Upper lobe of left lung (tissue), 4 donors: Measurements from ENCODE around the gene METTL15.

Experiments used
- POLR2AphosphoS5 ChIP-seq, 2 donors: sonication (generic); formaldehyde crosslinking; IDR thresholded peaks; one replicate each; pipeline ENCODE4 v1.5.1; 2017; ENCODE audit warnings: antibody characterized with exemption in 2 of 2
- TF ChIP-seq, protein P1 (sequence below), 6 experiments: fragments of 450-650 bp in 4 of 6; fragments of 200-600 bp in 2 of 6; sonication (generic) in 2 of 6; IDR thresholded peaks; one replicate each; pipeline ENCODE4 v1.5.1; 2016 to 2019; ENCODE audit warnings: antibody characterized with exemption in 6 of 6

DNA sequence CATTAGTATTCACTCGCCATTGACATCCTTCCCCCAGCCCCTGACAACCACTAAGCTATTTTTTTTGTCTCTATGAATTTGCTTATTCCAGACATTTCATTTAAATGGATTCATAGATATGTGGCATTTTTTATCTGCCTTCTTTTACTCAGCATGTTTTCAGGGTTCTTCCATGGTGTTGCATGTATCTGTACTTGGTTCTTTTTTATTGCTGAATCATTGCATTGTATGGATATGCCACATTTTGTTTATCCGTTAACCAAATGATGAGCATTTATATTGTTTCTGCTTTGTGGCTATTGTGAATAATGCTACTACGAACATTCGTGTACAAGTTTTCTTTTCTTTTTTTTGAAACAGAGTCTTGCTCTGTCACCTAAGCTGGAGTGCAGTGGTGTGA lies 5.9 kb downstream of the METTL15 start:
- TF ChIP-seq, protein P1, sequence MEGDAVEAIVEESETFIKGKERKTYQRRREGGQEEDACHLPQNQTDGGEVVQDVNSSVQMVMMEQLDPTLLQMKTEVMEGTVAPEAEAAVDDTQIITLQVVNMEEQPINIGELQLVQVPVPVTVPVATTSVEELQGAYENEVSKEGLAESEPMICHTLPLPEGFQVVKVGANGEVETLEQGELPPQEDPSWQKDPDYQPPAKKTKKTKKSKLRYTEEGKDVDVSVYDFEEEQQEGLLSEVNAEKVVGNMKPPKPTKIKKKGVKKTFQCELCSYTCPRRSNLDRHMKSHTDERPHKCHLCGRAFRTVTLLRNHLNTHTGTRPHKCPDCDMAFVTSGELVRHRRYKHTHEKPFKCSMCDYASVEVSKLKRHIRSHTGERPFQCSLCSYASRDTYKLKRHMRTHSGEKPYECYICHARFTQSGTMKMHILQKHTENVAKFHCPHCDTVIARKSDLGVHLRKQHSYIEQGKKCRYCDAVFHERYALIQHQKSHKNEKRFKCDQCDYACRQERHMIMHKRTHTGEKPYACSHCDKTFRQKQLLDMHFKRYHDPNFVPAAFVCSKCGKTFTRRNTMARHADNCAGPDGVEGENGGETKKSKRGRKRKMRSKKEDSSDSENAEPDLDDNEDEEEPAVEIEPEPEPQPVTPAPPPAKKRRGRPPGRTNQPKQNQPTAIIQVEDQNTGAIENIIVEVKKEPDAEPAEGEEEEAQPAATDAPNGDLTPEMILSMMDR (IDR thresholded peaks at IDR 0.05), result no peak
- TF ChIP-seq POLR2AphosphoS5 (IDR thresholded peaks at IDR 0.05), result no peak
